KMS-11 (cell line): Measurements from ENCODE around the gene IL17RB.

Experiments
- H2AFZ ChIP-seq: fragments of 200-600 bp; sonication (generic); 2 replicates; pipeline ENCODE4 v1.6.1; 2016; ENCODE audit warnings: antibody characterized with exemption, mixed run types, low read depth
- H3K27ac ChIP-seq: fragments of 200-600 bp; sonication (generic); 2 replicates; pipeline ENCODE4 v1.6.1; 2016; ENCODE audit warnings: mild to moderate bottlenecking, mixed run types
- H3K27me3 ChIP-seq: fragments of 200-600 bp; sonication (generic); 2 replicates; pipeline ENCODE4 v1.6.1; 2017; ENCODE audit warnings: mild to moderate bottlenecking, low read depth, mixed run types, moderate library complexity; ENCODE audit not compliant: insufficient read depth
- H3K36me3 ChIP-seq: fragments of 200-600 bp; sonication (generic); 2 replicates; pipeline ENCODE4 v1.6.1; 2017; ENCODE audit warnings: mild to moderate bottlenecking, mixed run types; ENCODE audit not compliant: insufficient read depth
- H3K4me1 ChIP-seq: fragments of 200-600 bp; sonication (generic); 2 replicates; pipeline ENCODE4 v1.6.1; 2016; ENCODE audit warnings: mild to moderate bottlenecking, low read depth, mixed run types; ENCODE audit not compliant: poor library complexity, severe bottlenecking
- H3K4me2 ChIP-seq: fragments of 200-600 bp; sonication (generic); 2 replicates; pipeline ENCODE4 v1.7.0; 2016; ENCODE audit warnings: mild to moderate bottlenecking, mixed run types
- H3K4me3 ChIP-seq: fragments of 200-600 bp; sonication (generic); IDR thresholded peaks from 2 replicates; pipeline ENCODE4 v1.6.1; 2017; ENCODE audit warnings: low read depth, low read length, mixed read lengths; ENCODE audit not compliant: insufficient read depth
- H3K79me2 ChIP-seq: fragments of 200-600 bp; sonication (generic); 2 replicates; pipeline ENCODE4 v1.6.1; 2016; ENCODE audit warnings: low read depth, mixed run types; ENCODE audit not compliant: insufficient read depth
- H3K9ac ChIP-seq: fragments of 200-600 bp; sonication (generic); 2 replicates; pipeline ENCODE4 v1.6.1; 2016; ENCODE audit warnings: mild to moderate bottlenecking, mixed run types
- H4K20me1 ChIP-seq: fragments of 200-600 bp; sonication (generic); 2 replicates; pipeline ENCODE4 v1.6.1; 2016; ENCODE audit warnings: mild to moderate bottlenecking, mixed run types; ENCODE audit not compliant: insufficient read depth
- TF ChIP-seq, protein P1 (sequence below): fragments of 200-600 bp; sonication (generic); conservative IDR thresholded peaks from 2 replicates; pipeline ENCODE4 v1.6.1; 2017; ENCODE audit warnings: low read depth, mild to moderate bottlenecking, antibody characterized with exemption, low read length, moderate library complexity, mixed read lengths

The IL17RB gene

DNA sequence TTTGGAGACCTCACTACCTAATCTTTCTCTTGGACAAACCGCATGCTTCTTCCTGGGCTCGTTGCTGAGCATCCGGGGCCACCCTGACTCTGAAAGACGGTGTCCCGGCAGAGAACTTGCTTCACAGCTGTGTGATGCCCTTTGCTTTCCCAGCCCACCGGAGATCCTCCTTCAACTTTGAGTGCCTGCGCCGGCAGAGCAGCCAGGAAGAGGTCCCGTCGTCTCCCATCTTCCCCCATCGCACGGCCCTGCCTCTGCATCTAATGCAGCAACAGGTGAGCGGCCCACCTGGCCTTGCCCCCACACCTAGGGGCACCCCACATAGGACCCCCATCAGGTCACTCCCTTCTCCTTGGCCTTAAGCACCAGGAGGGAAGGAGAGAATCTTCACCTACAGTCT is 37.9 kb upstream of the IL17RB start:
- H3K27ac ChIP-seq = no peak overlapping the region
- no peaks in the 10 kb centered on the region for H3K4me1 ChIP-seq
- no peak overlapping the region for H3K9ac ChIP-seq
- H2AFZ ChIP-seq = no peak overlapping the region
- H3K79me2 ChIP-seq = no peaks in the 10 kb centered on the region
- H3K36me3 ChIP-seq = no peaks in the 10 kb centered on the region
- no peak overlapping the region for H3K4me2 ChIP-seq
- H3K27me3 ChIP-seq = no peaks in the 10 kb centered on the region
- H3K4me3 ChIP-seq = no peak overlapping the region
- TF ChIP-seq, protein P1, sequence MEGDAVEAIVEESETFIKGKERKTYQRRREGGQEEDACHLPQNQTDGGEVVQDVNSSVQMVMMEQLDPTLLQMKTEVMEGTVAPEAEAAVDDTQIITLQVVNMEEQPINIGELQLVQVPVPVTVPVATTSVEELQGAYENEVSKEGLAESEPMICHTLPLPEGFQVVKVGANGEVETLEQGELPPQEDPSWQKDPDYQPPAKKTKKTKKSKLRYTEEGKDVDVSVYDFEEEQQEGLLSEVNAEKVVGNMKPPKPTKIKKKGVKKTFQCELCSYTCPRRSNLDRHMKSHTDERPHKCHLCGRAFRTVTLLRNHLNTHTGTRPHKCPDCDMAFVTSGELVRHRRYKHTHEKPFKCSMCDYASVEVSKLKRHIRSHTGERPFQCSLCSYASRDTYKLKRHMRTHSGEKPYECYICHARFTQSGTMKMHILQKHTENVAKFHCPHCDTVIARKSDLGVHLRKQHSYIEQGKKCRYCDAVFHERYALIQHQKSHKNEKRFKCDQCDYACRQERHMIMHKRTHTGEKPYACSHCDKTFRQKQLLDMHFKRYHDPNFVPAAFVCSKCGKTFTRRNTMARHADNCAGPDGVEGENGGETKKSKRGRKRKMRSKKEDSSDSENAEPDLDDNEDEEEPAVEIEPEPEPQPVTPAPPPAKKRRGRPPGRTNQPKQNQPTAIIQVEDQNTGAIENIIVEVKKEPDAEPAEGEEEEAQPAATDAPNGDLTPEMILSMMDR = no peak
- H4K20me1 ChIP-seq = no peaks in the 10 kb centered on the region

DNA sequence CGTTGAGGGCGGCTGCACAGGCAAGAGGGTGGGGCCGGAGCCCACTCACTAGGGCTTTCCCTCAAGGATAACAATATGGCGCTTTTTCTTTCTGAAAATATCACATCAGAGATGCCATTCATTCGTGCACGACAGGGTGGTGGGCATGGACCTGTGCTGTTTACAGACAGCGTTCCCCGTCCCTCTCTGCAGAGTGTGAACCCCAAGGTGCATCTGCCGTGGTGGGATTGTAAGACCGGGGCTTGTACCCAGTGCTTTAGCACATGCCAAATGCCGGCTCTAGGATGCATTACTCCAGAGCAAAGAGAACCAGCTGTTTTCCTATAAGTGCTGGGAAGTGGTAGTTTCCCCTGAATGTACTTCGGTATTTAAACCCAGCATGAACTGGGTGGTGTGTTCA is 37.1 kb upstream of the IL17RB start:
- H3K4me2 ChIP-seq = no peak overlapping the region
- H3K79me2 ChIP-seq = no peaks in the 10 kb centered on the region
- no peak overlapping the region for H3K4me3 ChIP-seq
- no peak overlapping the region for H2AFZ ChIP-seq
- H3K27me3 ChIP-seq = no peaks in the 10 kb centered on the region
- H4K20me1 ChIP-seq = no peaks in the 10 kb centered on the region
- no peaks in the 10 kb centered on the region for H3K36me3 ChIP-seq
- TF ChIP-seq, protein P1 = no peak
- no peak overlapping the region for H3K27ac ChIP-seq
- no peak overlapping the region for H3K9ac ChIP-seq
- H3K4me1 ChIP-seq = no peaks in the 10 kb centered on the region

DNA sequence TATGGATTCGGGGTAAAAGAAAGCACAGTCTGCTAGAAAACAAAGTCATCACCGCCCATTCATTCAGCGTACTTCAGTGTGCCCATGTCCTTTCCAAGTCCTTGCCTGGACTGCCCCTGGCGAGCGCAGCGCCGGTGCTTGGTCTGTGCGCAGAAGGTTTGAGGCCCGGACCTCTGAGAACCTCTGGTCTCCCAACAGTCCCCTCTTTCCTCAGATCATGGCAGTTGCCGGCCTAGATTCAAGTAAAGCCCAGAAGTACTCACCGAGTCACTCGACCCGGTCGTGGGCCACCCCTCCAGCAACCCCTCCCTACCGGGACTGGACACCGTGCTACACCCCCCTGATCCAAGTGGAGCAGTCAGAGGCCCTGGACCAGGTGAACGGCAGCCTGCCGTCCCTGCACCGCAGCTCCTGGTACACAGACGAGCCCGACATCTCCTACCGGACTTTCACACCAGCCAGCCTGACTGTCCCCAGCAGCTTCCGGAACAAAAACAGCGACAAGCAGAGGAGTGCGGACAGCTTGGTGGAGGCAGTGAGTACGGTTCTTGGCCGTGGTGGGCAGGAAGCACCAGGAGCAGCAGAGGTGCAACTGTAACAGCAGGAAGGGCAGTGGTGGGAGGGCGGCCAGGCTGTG is 36.5 kb upstream of the IL17RB start:
- no peaks in the 10 kb centered on the region for H3K27me3 ChIP-seq
- H3K4me3 ChIP-seq = no peak overlapping the region
- no peaks in the 10 kb centered on the region for H3K4me1 ChIP-seq
- no peaks in the 10 kb centered on the region for H4K20me1 ChIP-seq
- no peak overlapping the region for H2AFZ ChIP-seq
- no peaks in the 10 kb centered on the region for H3K36me3 ChIP-seq
- H3K79me2 ChIP-seq = no peaks in the 10 kb centered on the region
- TF ChIP-seq, protein P1 = no peak
- no peak overlapping the region for H3K4me2 ChIP-seq
- H3K9ac ChIP-seq = no peak overlapping the region
- H3K27ac ChIP-seq = no peak overlapping the region

DNA sequence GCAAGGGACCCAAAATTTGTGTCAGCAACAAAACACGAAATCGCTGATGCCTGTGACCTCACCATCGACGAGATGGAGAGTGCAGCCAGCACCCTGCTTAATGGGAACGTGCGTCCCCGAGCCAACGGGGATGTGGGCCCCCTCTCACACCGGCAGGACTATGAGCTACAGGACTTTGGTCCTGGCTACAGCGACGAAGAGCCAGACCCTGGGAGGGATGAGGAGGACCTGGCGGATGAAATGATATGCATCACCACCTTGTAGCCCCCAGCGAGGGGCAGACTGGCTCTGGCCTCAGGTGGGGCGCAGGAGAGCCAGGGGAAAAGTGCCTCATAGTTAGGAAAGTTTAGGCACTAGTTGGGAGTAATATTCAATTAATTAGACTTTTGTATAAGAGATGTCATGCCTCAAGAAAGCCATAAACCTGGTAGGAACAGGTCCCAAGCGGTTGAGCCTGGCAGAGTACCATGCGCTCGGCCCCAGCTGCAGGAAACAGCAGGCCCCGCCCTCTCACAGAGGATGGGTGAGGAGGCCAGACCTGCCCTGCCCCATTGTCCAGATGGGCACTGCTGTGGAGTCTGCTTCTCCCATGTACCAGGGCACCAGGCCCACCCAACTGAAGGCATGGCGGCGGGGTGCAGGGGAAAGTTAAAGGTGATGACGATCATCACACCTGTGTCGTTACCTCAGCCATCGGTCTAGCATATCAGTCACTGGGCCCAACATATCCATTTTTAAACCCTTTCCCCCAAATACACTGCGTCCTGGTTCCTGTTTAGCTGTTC is 35.0 kb upstream of the IL17RB start:
- no peak overlapping the region for H3K4me3 ChIP-seq
- no peaks in the 10 kb centered on the region for H3K36me3 ChIP-seq
- TF ChIP-seq, protein P1 = no peak
- no peak overlapping the region for H3K9ac ChIP-seq
- no peaks in the 10 kb centered on the region for H4K20me1 ChIP-seq
- no peak overlapping the region for H3K4me2 ChIP-seq
- no peaks in the 10 kb centered on the region for H3K79me2 ChIP-seq
- no peaks in the 10 kb centered on the region for H3K4me1 ChIP-seq
- no peak overlapping the region for H2AFZ ChIP-seq
- no peaks in the 10 kb centered on the region for H3K27me3 ChIP-seq
- H3K27ac ChIP-seq = no peak overlapping the region
